GM12878 (cell line): ENCODE results near the gene RBM8A. TPM values are rescaled to one million over a fixed set of nuclear protein-coding genes. Genes with fewer than 3 reads are reported as not detected.

ENCODE experiments used
- ATAC-seq: fragments of 200-7000 bp; cut with Tn5 transposase; 3 replicates; pipeline ENCODE4 v1.9.1; 2020; ENCODE audit warnings: mild to moderate bottlenecking, moderate library complexity
- BruUV-seq: library from RNA; stranded (reverse); fragments of 400-500 nt; replicated peaks from 2 replicates; lab custom pipeline; 2021; lab: Mats Ljungman, UMichigan
- CTCF ChIA-PET: fragments of 300-600 bp; sonication (Branson Sonifier 250); formaldehyde crosslinking; extraction: SDS; loops from one replicate; lab custom pipeline; 2021; ENCODE audit warnings: inconsistent platforms; lab: Yijun Ruan, JAX
- POLR2A ChIA-PET: fragments of 350-600 bp; formaldehyde crosslinking; extraction: SDS; loops from one replicate; lab custom pipeline; 2021; ENCODE audit warnings: inconsistent platforms; lab: Charles Lee
- RAD21 ChIA-PET: fragments of 300-600 bp; sonication (Branson Sonifier 250); formaldehyde crosslinking; loops from one replicate; lab custom pipeline; 2023; ENCODE audit warnings: antibody characterized with exemption; ENCODE audit not compliant: unreplicated experiment; lab: Charles Lee
- SMC1A ChIA-PET: fragments of 300-600 bp; sonication (Branson Sonifier 250); formaldehyde crosslinking; loops from one replicate; lab custom pipeline; 2023; ENCODE audit not compliant: unreplicated experiment, uncharacterized antibody; lab: Charles Lee
- DNase-seq: peaks from one replicate; pipeline ENCODE4 v3.0.0-alpha.2; 2011; ENCODE audit warnings: low read depth, low spot score
- FAIRE-seq: peaks from 3 replicates; lab custom pipeline; 2011; peaks lifted over from hg19 to GRCh38; lab: Jason Lieb, UNC
- H2AFZ ChIP-seq: 2 replicates; pipeline ENCODE4 v1.6.0; 2011; ENCODE audit warnings: low read depth, low read length, control low read depth; ENCODE audit not compliant: control insufficient read depth
- H3K27ac ChIP-seq: 2 replicates; pipeline ENCODE4 v1.5.1; 2011; ENCODE audit warnings: control low read depth; ENCODE audit not compliant: control insufficient read depth, insufficient read depth
- H3K27me3 ChIP-seq, 2 experiments: replicated peaks in 1 of 2; 2 replicates each; pipeline versions ENCODE4 v1.6.0 to v1.6.1; 2011; ENCODE audit warnings: low read length in 1 of 2; ENCODE audit not compliant: control insufficient read depth in 2 of 2, insufficient read depth in 2 of 2
- H3K36me3 ChIP-seq, 2 experiments: 2 replicates each; pipeline ENCODE4 v1.5.1; 2011; ENCODE audit warnings: low read length in 1 of 2; ENCODE audit not compliant: control insufficient read depth in 2 of 2, insufficient read depth in 2 of 2
- H3K4me1 ChIP-seq: 2 replicates; pipeline ENCODE4 v1.6.1; 2011; ENCODE audit warnings: mild to moderate bottlenecking, low read length, moderate library complexity, mixed read lengths; ENCODE audit not compliant: control insufficient read depth, insufficient read depth
- H3K4me2 ChIP-seq: 2 replicates; pipeline ENCODE4 v1.6.0; 2011; ENCODE audit warnings: control low read depth; ENCODE audit not compliant: control insufficient read depth, insufficient read depth
- H3K4me3 ChIP-seq: fragments of 200-600 bp; sonication (generic); 2 replicates; pipeline ENCODE4 v1.5.1; 2016
- H3K79me2 ChIP-seq: 2 replicates; pipeline ENCODE4 v1.6.0; 2011; ENCODE audit warnings: low read length; ENCODE audit not compliant: control insufficient read depth, insufficient read depth
- H3K9ac ChIP-seq: 2 replicates; pipeline ENCODE4 v1.8.0; 2011; ENCODE audit warnings: low read length, control low read depth, mixed read lengths; ENCODE audit not compliant: control insufficient read depth, insufficient read depth
- H3K9me3 ChIP-seq: replicated peaks from 3 replicates; pipeline ENCODE4 v1.5.1; 2011; ENCODE audit warnings: mild to moderate bottlenecking, low read length; ENCODE audit not compliant: control insufficient read depth, insufficient read depth
- H4K20me1 ChIP-seq: 2 replicates; pipeline ENCODE4 v1.6.0; 2011; ENCODE audit not compliant: control insufficient read depth, insufficient read depth
- BCL3 ChIP-seq: IDR thresholded peaks from 2 replicates; pipeline ENCODE4 v1.6.1; 2011; ENCODE audit warnings: borderline replicate concordance, low read depth, mild to moderate bottlenecking, moderate library complexity, low read length; ENCODE audit not compliant: insufficient read depth, poor library complexity, severe bottlenecking
- CEBPB ChIP-seq, 2 experiments: fragments of 150-350 bp in 1 of 2; IDR thresholded peaks; 2 replicates each; pipeline ENCODE4 v1.6.1; 2012 to 2014; ENCODE audit warnings: low read depth in 2 of 2, low read length in 2 of 2, borderline replicate concordance in 1 of 2, inconsistent platforms in 1 of 2
- DPF2 ChIP-seq: fragments of 450-650 bp; IDR thresholded peaks from 2 replicates; pipeline ENCODE4 v1.6.1; 2017; ENCODE audit warnings: mild to moderate bottlenecking
- ELK1 ChIP-seq: IDR thresholded peaks from 2 replicates; pipeline ENCODE4 v1.6.1; 2012; ENCODE audit warnings: low read depth, low read length, improper control_type of control experiment
- JUNB ChIP-seq: IDR thresholded peaks from 2 replicates; pipeline ENCODE4 v1.6.1; 2016; ENCODE audit warnings: antibody characterized with exemption, mild to moderate bottlenecking
- PRDM15 ChIP-seq: fragments of 450-650 bp; formaldehyde crosslinking; IDR thresholded peaks from 2 replicates; pipeline ENCODE4 v1.4.0; 2020; ENCODE audit warnings: mild to moderate bottlenecking, moderate library complexity
- RBBP5 ChIP-seq: fragments of 200-600 bp; sonication (generic); conservative IDR thresholded peaks from 2 replicates; pipeline ENCODE4 v1.6.1; 2016
- TCF3 ChIP-seq: IDR thresholded peaks from 2 replicates; pipeline ENCODE4 v1.6.1; 2012; ENCODE audit warnings: low read depth, mild to moderate bottlenecking, low read length, borderline replicate concordance; ENCODE audit not compliant: insufficient read depth
- USF2 ChIP-seq: IDR thresholded peaks from 2 replicates; pipeline ENCODE4 v1.6.1; 2011; ENCODE audit warnings: low read depth, low read length, improper control_type of control experiment, borderline replicate concordance
- ZNF687 ChIP-seq: fragments of 450-650 bp; IDR thresholded peaks from 2 replicates; pipeline ENCODE4 v1.6.1; 2017; ENCODE audit warnings: mild to moderate bottlenecking, moderate library complexity
- WGBS: methylation state at CpG from one replicate; pipeline ENCODE4 v1.1.6; 2016; ENCODE audit warnings: low lambda C conversion rate; ENCODE audit not compliant: insufficient replicate concordance, insufficient coverage; ENCODE audit errors: missing lambda C conversion rate; 5-methylcytosine and 5-hydroxymethylcytosine counted together
- in situ Hi-C: fragments of 300-500 bp; cut with MboI; formaldehyde crosslinking; loops from 9 replicates; pipeline ENCODE4 v1.14.3; 2018; ENCODE audit warnings: mixed read lengths
- intact Hi-C: fragments of 100-400 bp; cut with micrococcal nuclease; formaldehyde crosslinking; loops from one replicate; pipeline ENCODE4 v1.14.2; 2022; ENCODE audit not compliant: unreplicated experiment
- polyA plus RNA-seq, 11 experiments: library from polyadenylated mRNA; depleted of rRNA in 4 of 11; unstranded in 6 of 11; stranded (reverse) in 5 of 11; fragments of >200 nt; fragmentation: Nextera tagmentation in 4 of 11; fragmentation: Illumina TruSeq in 1 of 11; extraction: Ambion mirVana in 4 of 11; extraction: Trizol in 1 of 11; gene quantifications; 1 replicate in 1 of 11; 2 replicates in 10 of 11; pipeline versions ENCODE4 v1.2.1 to v1.2.3, GENCODE V29; 2011 to 2016; ENCODE audit warnings: inconsistent platforms in 2 of 11, missing spikeins in 2 of 11, low read depth in 1 of 11
- total RNA-seq, 4 experiments: library from RNA; depleted of rRNA in 3 of 4; stranded (reverse); fragments of >200 nt in 3 of 4; fragmentation: Illumina TruSeq in 1 of 4; extraction: Trizol in 1 of 4; gene quantifications; 2 replicates each; pipeline versions ENCODE4 v1.2.1 to v1.2.3, GENCODE V29; 2013 to 2021

RBM8A gene
- total and polyA plus RNA-seq, 10 of the 15 experiments (the other 5 are each of a cell fraction or from before 2014, with no cell fraction given) = 110 to 1,248 (median 248) TPM

GRCh38 chr1:145898756-145899155 lies 28.5 kb downstream of the RBM8A start (continued):
- no peak for TF ChIP-seq BCL3
- no peak for TF ChIP-seq ZNF687
- no peak for TF ChIP-seq DPF2

- DNase-seq (no peak), FAIRE-seq (no peak), ATAC-seq (no peak)
- H3K27me3 ChIP-seq = no peaks in the 10 kb centered on the region
- no peak overlapping the region for H3K4me2 ChIP-seq
- no TSS peak for BruUV-seq
- H2AFZ ChIP-seq = no peak overlapping the region
- no peaks in the 10 kb centered on the region for H3K79me2 ChIP-seq
- POLR2A ChIA-PET = no interaction called here
- CTCF ChIA-PET = interaction anchor here (0.7 to 1.5 kb wide), 2 partner anchors 9 to 11 kb away, joined by 3 to 4 read pairs; no protein-coding TSS in a partner anchor
- intact Hi-C loops = no loop called here
- no peaks in the 10 kb centered on the region for H3K9me3 ChIP-seq
- H3K9ac ChIP-seq = no peak overlapping the region
- 94% methylated on average over 1 of the region's 1 CpG for WGBS
- H3K36me3 ChIP-seq = no peaks in the 10 kb centered on the region
- no peak overlapping the region for H3K4me3 ChIP-seq
- RAD21 ChIA-PET = no interaction called here
- no peak overlapping the region for H3K27ac ChIP-seq
- no peaks in the 10 kb centered on the region for H4K20me1 ChIP-seq
- SMC1A ChIA-PET = interaction anchor here (1.5 kb wide), 1 partner anchor 11 kb away, joined by 3 read pairs; no protein-coding TSS in a partner anchor
- in situ Hi-C loops = loop anchor here (5.0 kb wide), 1 partner anchor 114 kb away; no protein-coding TSS in a partner anchor
- no peaks in the 10 kb centered on the region for H3K4me1 ChIP-seq
- TF ChIP-seq RBBP5 (no peak), ELK1 (no peak), CEBPB (IDR thresholded peaks at IDR 0.05; ENCODE audit: borderline replicate concordance in 1 of 2, low read depth in 2 of 2, low read length in 2 of 2) (no peak), PRDM15 (CRISPR knock-in tag) (no peak), JUNB (no peak), TCF3 (no peak), USF2 (no peak)
Measured at GRCh38 chr1:145897969-145898368, 29.3 kb downstream of the RBM8A start.
